Nephron (organoid): Measurements from ENCODE around the gene ITPK1.

Experiments
- H3K27ac Mint-ChIP-seq, 3 experiments: 2 replicates each; pipeline ENCODE4 v1.8.0; 2020; ENCODE audit warnings: mixed read lengths in 3 of 3, mild to moderate bottlenecking in 2 of 3, moderate library complexity in 1 of 3
- H3K27me3 Mint-ChIP-seq: 2 replicates; pipeline ENCODE4 v1.8.0; 2021; ENCODE audit warnings: low read depth, mild to moderate bottlenecking, moderate library complexity, mixed read lengths
- H3K36me3 Mint-ChIP-seq: 2 replicates; pipeline ENCODE4 v1.8.0; 2020; ENCODE audit warnings: low read depth, mixed read lengths
- H3K4me1 Mint-ChIP-seq: 2 replicates; pipeline ENCODE4 v1.8.0; 2020; ENCODE audit warnings: mixed read lengths
- H3K4me3 Mint-ChIP-seq, 3 experiments: 2 replicates each; pipeline ENCODE4 v1.8.0; 2020; ENCODE audit warnings: mild to moderate bottlenecking in 3 of 3, mixed read lengths in 3 of 3, moderate library complexity in 2 of 3
- H3K9me3 Mint-ChIP-seq: 2 replicates; pipeline ENCODE4 v1.8.0; 2020; ENCODE audit warnings: mixed read lengths
- TF ChIP-seq, protein P1 (sequence below), 3 experiments: fragments of 200-600 bp; sonication (generic); IDR thresholded peaks; one replicate each; pipeline ENCODE4 v1.5.0; 2021; ENCODE audit warnings: antibody characterized with exemption in 3 of 3; ENCODE audit not compliant: unreplicated experiment in 3 of 3

ITPK1 gene

DNA sequence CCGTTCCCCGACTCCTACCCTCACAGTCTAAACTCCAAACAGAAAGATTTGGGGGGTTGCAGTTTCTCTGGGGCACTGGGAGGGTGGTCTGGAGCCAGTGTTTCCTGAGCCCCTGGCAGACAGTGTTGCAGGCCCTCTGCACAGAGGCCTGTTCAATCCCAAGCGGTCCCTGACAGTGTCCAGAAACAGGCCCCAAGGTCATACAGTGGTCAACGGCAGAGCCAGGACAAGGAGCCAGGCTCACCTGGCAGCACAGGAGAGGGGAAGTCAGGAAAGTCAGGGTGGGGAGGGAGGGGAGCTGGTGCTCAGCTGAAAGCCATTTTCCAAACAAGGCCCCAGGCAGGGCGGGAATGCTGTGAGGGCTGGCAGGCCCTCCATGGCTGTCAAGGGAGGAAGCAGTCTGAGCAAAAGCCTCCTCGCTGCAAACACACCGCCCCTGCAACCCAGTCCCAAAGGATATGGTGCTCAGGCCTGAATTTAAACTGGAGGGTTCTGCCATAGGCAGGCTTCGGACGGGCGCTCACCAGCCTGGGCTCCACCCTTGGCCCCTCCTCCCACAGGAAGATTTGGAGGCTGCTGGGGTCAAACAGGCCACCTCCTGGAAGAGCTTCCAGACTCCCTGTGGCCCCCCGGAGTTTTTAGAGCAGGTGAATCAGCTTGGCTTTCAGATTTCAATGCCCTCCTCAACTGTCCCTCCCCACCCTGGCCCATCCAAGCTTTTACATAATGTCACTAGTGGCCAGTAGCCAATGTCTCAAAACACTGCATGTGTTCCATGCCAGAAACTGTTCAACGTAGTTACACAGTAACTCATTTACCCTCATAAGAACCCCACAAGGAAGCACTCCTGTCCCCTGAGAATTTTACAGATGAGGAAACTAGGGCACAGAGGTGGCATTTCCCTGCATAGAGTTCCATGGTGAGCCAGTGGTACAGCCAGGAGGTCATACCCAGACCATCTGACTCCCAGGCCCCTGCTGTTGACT lies 151.3 kb downstream of the ITPK1 start:
- H3K4me3 Mint-ChIP-seq: no peak overlapping the region
- TF ChIP-seq, protein P1, sequence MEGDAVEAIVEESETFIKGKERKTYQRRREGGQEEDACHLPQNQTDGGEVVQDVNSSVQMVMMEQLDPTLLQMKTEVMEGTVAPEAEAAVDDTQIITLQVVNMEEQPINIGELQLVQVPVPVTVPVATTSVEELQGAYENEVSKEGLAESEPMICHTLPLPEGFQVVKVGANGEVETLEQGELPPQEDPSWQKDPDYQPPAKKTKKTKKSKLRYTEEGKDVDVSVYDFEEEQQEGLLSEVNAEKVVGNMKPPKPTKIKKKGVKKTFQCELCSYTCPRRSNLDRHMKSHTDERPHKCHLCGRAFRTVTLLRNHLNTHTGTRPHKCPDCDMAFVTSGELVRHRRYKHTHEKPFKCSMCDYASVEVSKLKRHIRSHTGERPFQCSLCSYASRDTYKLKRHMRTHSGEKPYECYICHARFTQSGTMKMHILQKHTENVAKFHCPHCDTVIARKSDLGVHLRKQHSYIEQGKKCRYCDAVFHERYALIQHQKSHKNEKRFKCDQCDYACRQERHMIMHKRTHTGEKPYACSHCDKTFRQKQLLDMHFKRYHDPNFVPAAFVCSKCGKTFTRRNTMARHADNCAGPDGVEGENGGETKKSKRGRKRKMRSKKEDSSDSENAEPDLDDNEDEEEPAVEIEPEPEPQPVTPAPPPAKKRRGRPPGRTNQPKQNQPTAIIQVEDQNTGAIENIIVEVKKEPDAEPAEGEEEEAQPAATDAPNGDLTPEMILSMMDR (IDR thresholded peaks at IDR 0.05; ENCODE audit: unreplicated experiment in 3 of 3): no peak
- H3K27ac Mint-ChIP-seq: peak overlapping the region in 2 of 3 experiments; percentile 75 to 90
- H3K36me3 Mint-ChIP-seq: peaks cover 8% of the 10 kb centered on the region
- no peaks in the 10 kb centered on the region for H3K27me3 Mint-ChIP-seq
- H3K4me1 Mint-ChIP-seq: peaks cover 53% of the 10 kb centered on the region
- no peaks in the 10 kb centered on the region for H3K9me3 Mint-ChIP-seq

DNA sequence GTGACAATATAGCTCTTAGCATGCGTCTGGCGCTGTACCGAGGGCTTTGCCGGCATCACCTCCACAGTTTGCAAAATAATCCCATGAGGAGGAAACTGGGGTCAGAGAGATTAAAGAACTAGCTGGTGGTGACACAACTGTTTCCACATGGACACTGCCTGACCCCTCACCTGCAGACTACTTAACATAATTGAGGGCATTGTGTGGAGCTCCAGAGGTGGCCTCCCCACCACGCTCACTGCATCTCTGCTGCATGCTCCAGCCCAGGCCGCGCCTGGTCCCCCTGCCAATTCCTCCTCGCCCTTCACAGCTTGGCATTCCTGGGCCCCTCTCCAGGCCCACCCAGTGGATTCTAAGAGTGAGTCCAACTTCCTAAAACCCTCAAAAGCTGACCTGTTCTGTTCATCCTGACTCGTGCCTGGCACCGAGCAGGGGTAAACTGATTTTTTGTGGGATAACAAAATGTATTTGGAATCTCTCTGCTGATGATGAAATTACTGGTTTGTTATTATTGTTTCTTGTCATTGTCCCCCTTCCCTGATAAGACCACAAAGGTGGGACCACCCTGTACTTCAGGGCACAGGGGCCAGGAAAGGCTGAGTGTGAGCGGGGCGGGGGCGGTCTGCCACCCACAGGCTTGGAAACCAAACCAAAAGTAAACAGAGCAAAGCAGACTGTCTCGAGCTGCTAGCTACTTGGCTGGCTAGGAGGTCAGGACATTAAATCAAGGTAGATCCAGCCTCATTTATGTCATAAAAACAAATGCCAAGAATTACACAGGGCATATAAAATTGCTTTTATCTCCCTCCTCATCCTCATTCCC lies 152.2 kb downstream of the ITPK1 start:
- Mint-ChIP-seq H3K27ac (peak overlapping the region; percentile 26 to 90 (median 75)), H3K9me3 (no peaks in the 10 kb centered on the region), H3K4me3 (peak overlapping the region in 1 of 3 experiments; percentile 51), H3K36me3 (peaks cover 8% of the 10 kb centered on the region), H3K27me3 (peaks cover 3% of the 10 kb centered on the region), H3K4me1 (peaks cover 55% of the 10 kb centered on the region)
- TF ChIP-seq, protein P1 (IDR thresholded peaks at IDR 0.05; ENCODE audit: unreplicated experiment in 3 of 3): no peak

DNA sequence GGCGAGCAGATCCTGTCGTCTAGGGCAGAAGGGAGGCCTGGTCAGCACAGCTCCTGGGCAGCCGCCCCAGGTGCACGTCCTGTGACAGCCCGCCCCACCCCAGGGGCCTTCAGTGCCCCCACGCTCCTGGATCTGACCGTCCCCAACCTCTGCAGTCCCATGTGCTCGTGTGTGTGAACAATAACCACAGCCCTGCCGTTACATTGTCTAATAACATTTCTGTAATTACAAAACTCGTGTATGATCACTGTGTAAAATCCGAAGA lies 153.0 kb downstream of the ITPK1 start:
- Mint-ChIP-seq H3K27me3 (peaks cover 3% of the 10 kb centered on the region), H3K27ac (peak overlapping the region in 2 of 3 experiments; percentile 47 to 90), H3K9me3 (no peaks in the 10 kb centered on the region), H3K36me3 (peaks cover 8% of the 10 kb centered on the region), H3K4me1 (peaks cover 58% of the 10 kb centered on the region), H3K4me3 (no peak overlapping the region)
- TF ChIP-seq, protein P1 (IDR thresholded peaks at IDR 0.05; ENCODE audit: unreplicated experiment in 3 of 3): no peak

DNA sequence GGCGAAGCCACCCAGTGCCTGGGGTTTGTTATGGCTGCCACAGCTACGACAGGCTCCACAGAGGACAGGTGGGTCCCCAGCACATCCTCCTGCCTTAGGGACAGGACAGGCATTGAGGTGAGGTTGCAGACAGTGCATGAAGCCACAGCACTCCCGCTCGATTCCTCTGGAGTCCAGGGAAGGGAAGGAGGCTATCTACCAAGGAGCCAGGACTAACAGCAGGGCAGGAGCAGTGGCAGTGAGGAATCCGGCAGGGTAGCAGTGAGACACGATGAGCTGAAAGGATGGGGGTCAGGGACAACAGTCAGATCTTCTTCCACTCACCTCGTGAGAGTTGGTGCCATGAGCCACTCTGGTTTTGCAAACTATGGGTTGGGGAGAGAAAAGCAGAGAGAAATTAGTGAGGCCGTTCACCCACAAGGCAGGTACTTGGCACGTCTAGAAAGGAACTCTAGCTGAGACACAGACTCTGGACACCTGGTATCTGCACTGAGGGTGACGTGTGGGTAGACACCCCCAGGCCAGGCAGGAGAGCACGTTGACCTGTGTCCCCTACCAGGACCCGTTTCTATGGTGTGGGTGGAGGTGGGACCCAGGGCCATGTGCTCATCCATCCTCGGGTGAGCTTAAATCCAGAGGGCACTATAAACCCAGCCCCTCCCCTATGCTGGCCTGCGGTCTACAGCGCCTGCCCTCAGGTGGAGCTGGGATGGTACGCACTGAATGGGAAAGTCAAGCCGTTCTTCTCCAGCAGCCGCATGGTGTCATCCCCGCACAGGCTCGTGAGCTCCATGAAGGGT lies 153.5 kb downstream of the ITPK1 start:
- peaks cover 8% of the 10 kb centered on the region for H3K36me3 Mint-ChIP-seq
- TF ChIP-seq, protein P1 (IDR thresholded peaks at IDR 0.05; ENCODE audit: unreplicated experiment in 3 of 3): no peak
- H3K27ac Mint-ChIP-seq: peak overlapping the region in 1 of 3 experiments; percentile 90
- peaks cover 3% of the 10 kb centered on the region for H3K27me3 Mint-ChIP-seq
- H3K4me1 Mint-ChIP-seq: peaks cover 53% of the 10 kb centered on the region
- no peak overlapping the region for H3K4me3 Mint-ChIP-seq
- no peaks in the 10 kb centered on the region for H3K9me3 Mint-ChIP-seq

DNA sequence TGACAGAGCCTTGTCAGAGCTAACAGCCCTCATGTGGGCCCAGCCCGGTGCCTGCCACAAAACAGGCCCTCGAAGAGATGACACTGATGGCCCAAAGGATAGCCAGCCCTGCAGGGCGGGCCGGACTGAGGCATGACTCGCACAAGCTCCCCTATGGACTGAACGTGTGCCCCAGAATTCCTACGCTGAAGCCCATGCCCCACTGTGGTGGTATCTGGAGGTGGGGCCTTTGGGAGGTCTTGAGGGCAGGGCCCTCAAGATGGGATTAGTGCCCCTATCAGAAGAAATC lies 154.2 kb downstream of the ITPK1 start:
- no peak overlapping the region for H3K27ac Mint-ChIP-seq
- TF ChIP-seq, protein P1 (IDR thresholded peaks at IDR 0.05; ENCODE audit: unreplicated experiment in 3 of 3): no peak
- H3K36me3 Mint-ChIP-seq: peaks cover 8% of the 10 kb centered on the region
- peaks cover 58% of the 10 kb centered on the region for H3K4me1 Mint-ChIP-seq
- no peak overlapping the region for H3K4me3 Mint-ChIP-seq
- H3K27me3 Mint-ChIP-seq: peaks cover 3% of the 10 kb centered on the region
- H3K9me3 Mint-ChIP-seq: no peaks in the 10 kb centered on the region
